Gastroesophageal sphincter (tissue), 4 donors: Measurements from ENCODE around the gene PACSIN3. TPM values are rescaled to one million over a fixed set of nuclear protein-coding genes. Genes with fewer than 3 reads are reported as not detected.
"Not testable (repeated sequence)": the region's sequence is repeated elsewhere in the genome, so short reads cannot be mapped to it uniquely, and the experiment has no call there.

Source experiments
- ATAC-seq: fragments of 150-250 bp; one replicate; pipeline ENCODE4 v1.9.1; 2016; ENCODE audit warnings: mild to moderate bottlenecking, moderate library complexity
- H3K27ac ChIP-seq, 4 donors: fragments of 200-600 bp; sonication (generic) in 3 of 4; 1 replicate in 3 of 4; 2 replicates in 1 of 4; pipeline ENCODE4 v1.5.1; 2016 to 2019
- H3K27me3 ChIP-seq: fragments of 200-600 bp; sonication (generic); one replicate; pipeline ENCODE4 v1.5.1; 2019
- H3K36me3 ChIP-seq, 2 donors: fragments of 200-600 bp; sonication (generic); one replicate each; pipeline ENCODE4 v1.5.1; 2019; ENCODE audit warnings: control low read depth in 1 of 2
- H3K4me1 ChIP-seq, 3 donors: fragments of 200-600 bp; sonication (generic); 1 replicate in 2 of 3; 2 replicates in 1 of 3; pipeline ENCODE4 v1.5.1; 2016 to 2019; ENCODE audit warnings: control low read depth in 2 of 3
- H3K4me3 ChIP-seq, 2 donors: fragments of 200-600 bp; sonication (generic); one replicate each; pipeline ENCODE4 v1.5.1; 2019; ENCODE audit warnings: mild to moderate bottlenecking in 1 of 2, moderate library complexity in 1 of 2
- H3K9me3 ChIP-seq, 3 donors: fragments of 200-600 bp; sonication (generic); one replicate each; pipeline ENCODE4 v1.5.1; 2017 to 2019; ENCODE audit warnings: control low read depth in 2 of 3
- CTCF ChIP-seq, 4 experiments: fragments of 200-600 bp in 2 of 4; fragments of 450-650 bp in 2 of 4; sonication (generic) in 1 of 4; IDR thresholded peaks; one replicate each; pipeline ENCODE4 v1.5.1; 2017 to 2019; ENCODE audit warnings: antibody characterized with exemption in 4 of 4, mild to moderate bottlenecking in 2 of 4, moderate library complexity in 2 of 4
- EP300 ChIP-seq: sonication (generic); formaldehyde crosslinking; IDR thresholded peaks from one replicate; pipeline ENCODE4 v1.6.1; 2017; ENCODE audit warnings: antibody characterized with exemption, mild to moderate bottlenecking
- POLR2A ChIP-seq, 2 donors: fragments of 450-650 bp; IDR thresholded peaks; one replicate each; pipeline ENCODE4 v1.6.1; 2017; ENCODE audit warnings: antibody characterized with exemption in 2 of 2, mild to moderate bottlenecking in 2 of 2, moderate library complexity in 1 of 2
- POLR2AphosphoS5 ChIP-seq: sonication (generic); formaldehyde crosslinking; IDR thresholded peaks from one replicate; pipeline ENCODE4 v1.6.1; 2017; ENCODE audit warnings: antibody characterized with exemption
- WGBS, 2 donors: methylation state at CpG; one replicate each; pipeline ENCODE4 v1.1.5; 2018; ENCODE audit warnings: low coverage in 1 of 2; 5-methylcytosine and 5-hydroxymethylcytosine counted together
- total RNA-seq, 4 donors: library from RNA; depleted of rRNA; stranded (reverse); fragments of >200 nt; gene quantifications; one replicate each; pipeline ENCODE4 v1.1.0, GENCODE V29; 2016

The PACSIN3 gene
- total RNA-seq, 4 donors from 2014 or later, result 61.3 to 74.9 (median 65.3) TPM

DNA sequence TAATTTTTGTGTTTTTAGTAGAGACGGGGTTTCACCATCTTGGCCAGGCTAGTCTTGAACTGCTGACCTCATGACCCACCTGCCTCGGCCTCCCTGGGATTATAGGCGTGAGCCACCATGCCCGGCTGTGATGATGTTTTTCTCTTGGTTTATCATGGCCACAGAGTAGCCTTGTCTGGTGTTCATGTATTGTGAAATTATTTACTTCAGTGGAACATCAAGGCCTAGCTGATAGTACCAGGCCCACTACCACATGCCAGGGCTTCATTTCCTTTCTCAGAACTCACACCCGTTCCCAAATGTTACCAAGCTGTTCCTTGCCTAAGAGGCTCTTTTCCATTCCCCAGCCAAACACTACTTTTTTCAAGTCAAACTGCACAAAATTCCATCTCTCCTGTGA, 22.4 kb upstream of the PACSIN3 start:
- TF ChIP-seq POLR2AphosphoS5 (no peak), CTCF (IDR thresholded peaks at IDR 0.05) (no peak), EP300 (no peak)
- ATAC-seq, result no peak
- no peak overlapping the region for H3K4me3 ChIP-seq
- 83 to 100% methylated on average over 3 to 4 of the region's 5 CpGs for WGBS, 2 donors
- H3K27ac ChIP-seq, result no peak overlapping the region
- H3K4me1 ChIP-seq, result peaks cover 0 to 3% (median 0%) of the 10 kb centered on the region in 3 donors
- no peaks in the 10 kb centered on the region for H3K36me3 ChIP-seq
- H3K27me3 ChIP-seq, result no peaks in the 10 kb centered on the region
- no peaks in the 10 kb centered on the region for H3K9me3 ChIP-seq

GRCh38 chr11:47208008-47208552, 21.8 kb upstream of the PACSIN3 start:
- not testable (repeated sequence) for H3K9me3 ChIP-seq, H3K4me1 ChIP-seq, H3K27ac ChIP-seq, H3K4me3 ChIP-seq, H3K27me3 ChIP-seq, ATAC-seq, H3K36me3 ChIP-seq
- WGBS, 2 donors, result 80 to 90% methylated on average over 1 to 10 of the region's 13 CpGs

DNA sequence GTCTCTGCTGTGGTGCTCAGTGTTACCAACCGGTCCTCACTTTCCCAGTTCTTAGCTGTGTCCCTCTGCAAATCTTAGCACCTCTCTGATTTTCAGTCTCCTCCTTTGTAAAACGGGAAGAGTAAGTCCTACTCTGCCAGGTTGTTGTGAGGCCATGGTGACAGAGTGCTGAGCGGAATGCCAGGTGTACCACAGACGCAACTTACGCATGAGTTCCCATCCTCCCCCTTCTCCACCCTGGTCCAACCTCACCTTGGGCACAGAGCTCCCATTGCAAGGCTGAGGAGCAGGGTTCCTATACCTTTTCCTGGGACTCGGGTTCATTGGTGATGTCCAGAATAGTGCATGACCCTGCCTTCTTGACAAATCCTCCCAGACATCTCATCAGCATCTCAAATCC, 21.2 kb upstream of the PACSIN3 start:
- no peaks in the 10 kb centered on the region for H3K27me3 ChIP-seq
- TF ChIP-seq EP300, result no peak
- TF ChIP-seq CTCF (IDR thresholded peaks at IDR 0.05), result no peak
- no peak for TF ChIP-seq POLR2AphosphoS5
- TF ChIP-seq POLR2A (IDR thresholded peaks at IDR 0.05), result no peak
- H3K4me1 ChIP-seq, result no peaks in the 10 kb centered on the region
- WGBS, 2 donors, result 73 to 83% methylated on average over 4 to 6 of the region's 6 CpGs
- no peaks in the 10 kb centered on the region for H3K9me3 ChIP-seq
- no peak for ATAC-seq
- no peaks in the 10 kb centered on the region for H3K36me3 ChIP-seq
- H3K27ac ChIP-seq, result no peak overlapping the region
- H3K4me3 ChIP-seq, result no peak overlapping the region

DNA sequence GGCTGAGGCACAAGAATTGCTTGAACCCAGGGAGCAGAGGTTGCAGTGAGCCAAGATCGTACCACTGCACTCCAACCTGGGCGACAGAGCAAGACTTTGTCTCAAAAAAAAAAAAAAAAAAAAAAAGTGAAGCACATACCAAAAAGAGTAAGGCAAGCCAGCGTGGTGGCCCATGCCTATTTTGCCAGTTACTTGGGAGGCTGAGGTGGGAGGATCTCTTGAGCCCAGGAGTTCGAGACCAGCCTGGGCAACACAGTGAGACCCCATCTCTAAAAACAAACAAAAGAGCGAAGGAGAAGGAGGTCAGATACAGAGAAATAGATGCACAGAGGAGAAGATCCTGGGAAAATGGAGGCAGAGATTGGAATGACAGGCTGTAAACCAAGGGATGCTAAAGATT, 20.3 kb upstream of the PACSIN3 start:
- H3K4me3 ChIP-seq, H3K4me1 ChIP-seq, H3K36me3 ChIP-seq, ATAC-seq, H3K9me3 ChIP-seq, H3K27ac ChIP-seq, H3K27me3 ChIP-seq: not testable (repeated sequence)
- WGBS, 2 donors, result 83 to 100% methylated on average over 3 of the region's 5 CpGs

DNA sequence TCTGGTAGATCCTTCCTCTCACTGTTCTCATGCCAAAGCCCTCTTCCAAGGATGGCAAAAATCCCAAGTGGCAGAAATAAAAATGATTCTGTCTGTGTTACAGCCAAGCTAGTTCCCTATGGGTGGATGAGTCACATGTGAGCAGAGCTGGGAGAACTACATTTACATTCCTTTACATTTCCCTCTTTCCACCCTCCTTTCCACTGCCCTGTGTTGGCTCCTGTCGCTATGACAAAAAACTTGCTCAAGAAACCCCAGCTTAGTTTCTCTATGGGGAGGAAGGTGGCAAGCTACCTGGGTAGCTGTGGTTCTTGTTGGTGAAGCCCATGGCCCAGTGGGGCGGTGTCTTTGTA, 18.4 kb upstream of the PACSIN3 start:
- WGBS, 2 donors, result 0 to 50% methylated on average over 1 to 2 of the region's 2 CpGs
- Histone ChIP-seq H3K27me3 (no peaks in the 10 kb centered on the region), H3K27ac (peak overlapping the region in 1 of 4 donors; percentile 3), H3K4me1 (no peaks in the 10 kb centered on the region), H3K9me3 (no peaks in the 10 kb centered on the region), H3K4me3 (no peak overlapping the region), H3K36me3 (no peaks in the 10 kb centered on the region)
- no peak for TF ChIP-seq CTCF (IDR thresholded peaks at IDR 0.05)
- no peak for TF ChIP-seq POLR2A (IDR thresholded peaks at IDR 0.05)
- TF ChIP-seq POLR2AphosphoS5, result no peak
- TF ChIP-seq EP300, result no peak
- no peak for ATAC-seq

DNA sequence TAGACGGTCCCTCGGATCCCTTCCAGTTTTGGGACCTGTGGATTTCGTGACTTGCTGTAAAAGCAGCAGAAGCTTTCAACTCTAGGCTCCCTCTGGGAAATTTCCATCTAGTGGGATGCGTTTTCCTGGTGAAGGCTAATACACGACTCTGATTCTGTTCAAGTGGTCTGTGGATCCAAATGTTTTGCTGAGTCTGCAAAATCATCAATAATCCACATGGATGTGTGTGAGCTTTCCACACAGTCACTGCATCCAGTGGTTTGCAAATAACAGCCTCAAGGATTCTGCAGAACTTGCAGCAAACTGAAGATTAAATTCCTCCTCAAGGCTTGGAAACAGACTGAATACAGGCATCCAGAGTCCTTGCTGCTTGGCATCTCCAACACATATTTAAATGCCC, 16.3 kb upstream of the PACSIN3 start:
- 77 to 92% methylated on average over 5 of the region's 5 CpGs for WGBS, 2 donors
- Histone ChIP-seq H3K4me3 (no peak overlapping the region), H3K4me1 (no peaks in the 10 kb centered on the region), H3K9me3 (no peaks in the 10 kb centered on the region), H3K27ac (no peak overlapping the region), H3K27me3 (no peaks in the 10 kb centered on the region), H3K36me3 (no peaks in the 10 kb centered on the region)
- no peak for ATAC-seq
- TF ChIP-seq POLR2A (IDR thresholded peaks at IDR 0.05) (no peak), POLR2AphosphoS5 (no peak), EP300 (no peak), CTCF (IDR thresholded peaks at IDR 0.05) (no peak)
